Suppressor macrophage (primary cell): Measurements from ENCODE around the gene KAT2A.
"Not testable (repeated sequence)": the region's sequence is repeated elsewhere in the genome, so short reads cannot be mapped to it uniquely, and the experiment has no call there.

Experiments
- DNase-seq, 4 experiments: peaks; one replicate each; pipeline ENCODE4 v3.0.0-alpha.2; 2020 to 2022
- total RNA-seq, 17 experiments: gene quantifications; one replicate each; lab custom pipeline; 2026; ENCODE audit warnings: mixed read lengths in 6 of 17, inconsistent platforms in 3 of 17; lab: John Stamatoyannopoulos, UW

KAT2A gene
- 2.8 to 21.4 (median 11.5) reads per million in 17 experiments for total RNA-seq

GRCh38 chr17:42120770-42121769 is at the start of gene KAT2A:
KAT2A (minus strand) TSS chr17:42121367; CDS start chr17:42121304, 63 bp downstream.
- peak; percentile 88 to 94 (median 90) for DNase-seq

- no peak for DNase-seq
Observed at GRCh38 chr17:42169351-42169750, 48.2 kb upstream of the KAT2A start.

- DNase-seq, result peak; percentile 52 to 81 (median 72)
Observed at GRCh38 chr17:42167807-42168206, 46.6 kb upstream of the KAT2A start.

GRCh38 chr17:42166196-42166763 is 45.1 kb upstream of the KAT2A start:
- peak in 1 of 4 experiments; percentile 7 for DNase-seq

GRCh38 chr17:42165751-42166150 is 44.6 kb upstream of the KAT2A start:
- no peak for DNase-seq

GRCh38 chr17:42163696-42164407 is 42.7 kb upstream of the KAT2A start:
- no peak for DNase-seq

- peak in 2 of 4 experiments; percentile 24 to 58 for DNase-seq
Observed at GRCh38 chr17:42163113-42163512, 41.9 kb upstream of the KAT2A start.

- no peak for DNase-seq
Observed at GRCh38 chr17:42160531-42160910, 39.4 kb upstream of the KAT2A start.

- DNase-seq, result no peak
Observed at GRCh38 chr17:42159796-42160530, 38.8 kb upstream of the KAT2A start.

GRCh38 chr17:42155614-42156045 is 34.5 kb upstream of the KAT2A start:
- no peak for DNase-seq

GRCh38 chr17:42153919-42154742 is 33.0 kb upstream of the KAT2A start:
- peak; percentile 61 to 75 (median 69) for DNase-seq

- DNase-seq, result no peak
Observed at GRCh38 chr17:42146911-42147607, 25.9 kb upstream of the KAT2A start.

GRCh38 chr17:42143138-42143537 is 22.0 kb upstream of the KAT2A start:
- not testable (repeated sequence) for DNase-seq

- peak; percentile 45 to 67 (median 58) for DNase-seq
Observed at GRCh38 chr17:42142371-42142896, 21.3 kb upstream of the KAT2A start.

GRCh38 chr17:42141382-42141781 is 20.2 kb upstream of the KAT2A start:
- peak; percentile 50 to 69 (median 64) for DNase-seq

- DNase-seq, result not testable (repeated sequence)
Observed at GRCh38 chr17:42140690-42141089, 19.5 kb upstream of the KAT2A start.

GRCh38 chr17:42138749-42139492 is 17.8 kb upstream of the KAT2A start:
- no peak for DNase-seq

- no peak for DNase-seq
Observed at GRCh38 chr17:42136654-42137051, 15.5 kb upstream of the KAT2A start.
